ENCODE results near the gene TTI1.

DNA sequence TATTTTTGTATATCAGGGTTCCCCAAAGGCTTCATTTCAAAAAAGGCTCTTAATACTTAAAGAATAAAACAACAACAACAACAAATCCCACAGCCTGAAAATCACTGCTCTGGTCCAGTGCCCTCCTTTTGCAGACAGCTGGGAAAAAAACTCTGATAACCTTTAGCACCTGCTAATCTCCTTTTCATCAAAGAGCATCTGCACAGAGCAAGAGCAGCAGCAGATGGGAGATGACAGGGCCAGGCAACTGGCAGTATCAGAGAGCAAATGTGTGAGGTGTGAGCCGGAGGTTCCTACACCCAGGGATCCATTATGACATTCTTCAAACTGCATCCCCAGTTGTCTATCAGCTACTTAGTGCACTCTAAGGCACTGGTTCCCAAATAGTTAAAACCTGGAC is 25.7 kb downstream of the TTI1 start:
- TF ChIP-seq POLR2A (IDR thresholded peaks at IDR 0.05) (no peak), CTCF (IDR thresholded peaks at IDR 0.05) (no peak)
